Ectodermal cell (in vitro differentiated cells): Measurements from ENCODE around the gene TNPO1.

Source experiments
- H3K27ac ChIP-seq: 2 replicates; pipeline ENCODE4 v1.7.0; 2013; ENCODE audit warnings: mild to moderate bottlenecking, low read depth, low read length; ENCODE audit not compliant: insufficient read depth, poor library complexity, severe bottlenecking
- H3K27me3 ChIP-seq: 2 replicates; pipeline ENCODE4 v1.7.0; 2013; ENCODE audit warnings: mild to moderate bottlenecking, low read length; ENCODE audit not compliant: insufficient read depth, control insufficient read depth, poor library complexity, severe bottlenecking
- H3K36me3 ChIP-seq: one replicate; pipeline ENCODE4 v1.7.0; 2013; ENCODE audit warnings: low read length; ENCODE audit not compliant: control insufficient read depth, insufficient read depth
- H3K4me1 ChIP-seq: one replicate; pipeline ENCODE4 v1.7.0; 2013; ENCODE audit warnings: low read length; ENCODE audit not compliant: control insufficient read depth, insufficient read depth
- H3K4me3 ChIP-seq: 2 replicates; pipeline ENCODE4 v1.7.0; 2013; ENCODE audit warnings: low read depth, low read length, control low read depth; ENCODE audit not compliant: insufficient read depth
- H3K9me3 ChIP-seq: 2 replicates; pipeline ENCODE4 v1.7.0; 2013; ENCODE audit warnings: mild to moderate bottlenecking, low read length, moderate library complexity; ENCODE audit not compliant: control insufficient read depth
- WGBS, 2 experiments: methylation state at CpG; one replicate each; pipeline ENCODE4 v1.1.7; 2013; ENCODE audit warnings: missing lambda C conversion rate in 2 of 2; 5-methylcytosine and 5-hydroxymethylcytosine counted together

The TNPO1 gene

DNA sequence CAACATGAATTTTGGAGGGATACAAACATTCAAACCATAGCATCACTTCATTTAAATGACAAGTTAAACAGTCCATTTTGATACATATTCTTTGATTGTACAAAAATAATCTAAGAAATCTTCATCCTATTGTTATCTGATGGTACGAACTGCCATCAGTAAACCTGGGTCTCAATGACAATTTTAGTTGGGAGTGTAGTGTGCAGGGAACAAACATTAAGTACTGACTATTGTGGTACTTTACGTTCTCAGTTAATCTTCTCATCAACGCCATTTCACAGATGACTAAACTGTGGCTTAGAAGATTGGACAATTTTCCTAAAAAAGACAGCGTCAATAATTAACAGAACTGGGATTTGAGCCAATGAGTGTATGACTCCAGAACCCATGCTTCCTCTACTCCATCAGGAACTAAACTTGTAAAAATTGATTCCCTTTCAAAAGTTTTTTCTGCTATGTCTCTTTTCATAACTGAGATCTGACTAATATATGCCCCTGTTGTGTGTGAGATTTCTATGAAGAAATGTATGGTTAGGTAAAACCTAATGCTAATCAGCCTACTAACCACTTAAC, 21.1 kb downstream of the TNPO1 start:
- no peak overlapping the region for H3K27ac ChIP-seq
- no peak overlapping the region for H3K4me3 ChIP-seq
- 94 to 99% methylated on average over 4 of the region's 4 CpGs for WGBS, 2 experiments
- no peaks in the 10 kb centered on the region for H3K4me1 ChIP-seq
- no peaks in the 10 kb centered on the region for H3K27me3 ChIP-seq
- no peaks in the 10 kb centered on the region for H3K36me3 ChIP-seq
- no peaks in the 10 kb centered on the region for H3K9me3 ChIP-seq

- H3K4me1 ChIP-seq: no peaks in the 10 kb centered on the region
- H3K27ac ChIP-seq: no peak overlapping the region
- H3K9me3 ChIP-seq: no peaks in the 10 kb centered on the region
- H3K27me3 ChIP-seq: no peaks in the 10 kb centered on the region
- H3K36me3 ChIP-seq: no peaks in the 10 kb centered on the region
- H3K4me3 ChIP-seq: no peak overlapping the region
- WGBS, 2 experiments: 54 to 58% methylated on average over 5 of the region's 5 CpGs
Observed at GRCh38 chr5:72840041-72840440, 23.6 kb downstream of the TNPO1 start.

DNA sequence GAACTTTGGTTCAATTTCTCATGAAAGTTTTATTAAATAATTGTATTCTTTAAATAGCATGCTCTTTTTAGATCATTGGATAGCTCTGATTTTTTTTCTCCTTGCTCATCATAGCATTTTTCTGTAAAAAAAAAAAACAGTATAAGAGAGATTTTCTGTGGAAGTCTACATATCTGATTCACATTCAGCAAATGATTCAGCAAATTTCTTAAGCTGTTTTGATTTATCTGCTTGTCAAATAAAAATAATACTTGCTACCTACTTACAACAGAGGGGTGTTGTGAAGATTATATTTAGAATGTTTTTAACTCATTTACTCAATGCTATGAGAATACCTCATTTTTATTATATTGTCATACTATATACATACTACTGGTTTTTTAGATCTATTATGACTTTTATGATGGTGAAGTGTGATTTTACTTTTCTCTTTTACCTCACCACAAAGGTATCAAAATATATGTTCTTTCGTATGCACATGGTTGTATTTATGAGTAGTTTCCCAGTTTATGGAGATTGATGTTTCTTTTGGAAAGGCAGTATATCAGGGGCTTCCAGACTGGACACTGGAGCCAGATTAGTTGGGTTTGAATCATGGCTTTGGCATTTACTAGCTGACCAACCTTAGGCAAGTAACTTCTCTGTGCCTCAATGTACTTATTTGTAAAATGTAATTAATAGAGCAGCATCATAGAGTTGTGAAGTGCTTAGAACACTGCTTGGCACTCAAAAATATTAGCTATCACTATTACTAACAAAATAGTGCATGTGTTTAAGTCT, 25.5 kb downstream of the TNPO1 start:
- 93 to 100% methylated on average over 1 of the region's 1 CpG for WGBS, 2 experiments
- Histone ChIP-seq H3K9me3 (no peaks in the 10 kb centered on the region), H3K4me3 (no peak overlapping the region), H3K36me3 (no peaks in the 10 kb centered on the region), H3K4me1 (no peaks in the 10 kb centered on the region), H3K27me3 (no peaks in the 10 kb centered on the region), H3K27ac (no peak overlapping the region)

DNA sequence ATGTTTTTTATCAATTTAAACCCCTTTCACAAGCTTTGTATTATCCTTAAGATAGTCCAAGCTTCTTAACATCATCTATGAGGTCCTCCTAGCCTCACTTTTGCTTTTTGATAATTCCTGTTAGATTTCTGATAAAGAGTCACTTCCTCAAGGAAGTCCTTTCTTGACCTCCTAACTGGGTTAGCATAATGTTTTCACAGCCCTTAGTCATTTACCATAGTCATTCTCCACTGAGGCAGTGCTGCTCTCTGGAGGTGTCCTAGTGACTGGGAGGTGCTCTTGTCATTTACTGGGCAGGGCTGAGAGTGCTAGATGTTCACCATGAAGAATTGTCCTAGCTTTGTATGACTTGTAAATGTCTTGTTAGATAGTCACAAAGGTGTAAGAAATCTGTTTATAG, 26.4 kb downstream of the TNPO1 start:
- H3K4me1 ChIP-seq: no peaks in the 10 kb centered on the region
- no peaks in the 10 kb centered on the region for H3K36me3 ChIP-seq
- H3K4me3 ChIP-seq: no peak overlapping the region
- no peaks in the 10 kb centered on the region for H3K9me3 ChIP-seq
- H3K27me3 ChIP-seq: no peaks in the 10 kb centered on the region
- no peak overlapping the region for H3K27ac ChIP-seq

GRCh38 chr5:72844218-72844603, 27.8 kb downstream of the TNPO1 start:
- Histone ChIP-seq H3K27me3 (no peaks in the 10 kb centered on the region), H3K4me1 (no peaks in the 10 kb centered on the region), H3K4me3 (no peak overlapping the region), H3K36me3 (no peaks in the 10 kb centered on the region), H3K9me3 (no peaks in the 10 kb centered on the region), H3K27ac (no peak overlapping the region)

DNA sequence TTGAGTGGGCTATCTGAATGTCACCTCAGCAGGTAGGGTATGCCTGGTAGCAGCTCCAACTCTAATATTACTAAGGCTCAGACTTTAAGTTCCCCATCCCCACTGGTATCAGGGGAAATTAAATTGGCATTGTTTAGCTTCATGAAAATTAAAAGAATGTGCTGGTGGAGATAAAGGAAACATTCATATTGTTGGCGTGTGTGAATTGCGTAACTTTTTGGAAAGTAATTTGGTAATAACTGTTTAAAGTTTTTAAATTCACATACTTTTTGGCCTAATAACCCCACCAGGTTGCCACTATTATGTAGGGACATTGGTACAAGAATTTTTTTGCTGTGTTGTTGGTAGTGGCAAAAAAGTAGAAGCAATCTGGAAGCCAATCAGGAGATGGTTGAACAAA, 29.4 kb downstream of the TNPO1 start:
- 91 to 100% methylated on average over 2 of the region's 2 CpGs for WGBS, 2 experiments
- Histone ChIP-seq H3K9me3 (no peaks in the 10 kb centered on the region), H3K36me3 (no peaks in the 10 kb centered on the region), H3K27me3 (no peaks in the 10 kb centered on the region), H3K4me1 (peaks cover 11% of the 10 kb centered on the region), H3K27ac (no peak overlapping the region), H3K4me3 (no peak overlapping the region)

GRCh38 chr5:72846483-72846882, 30.0 kb downstream of the TNPO1 start:
- Histone ChIP-seq H3K4me1 (peaks cover 12% of the 10 kb centered on the region), H3K27ac (no peak overlapping the region), H3K9me3 (no peaks in the 10 kb centered on the region), H3K4me3 (no peak overlapping the region), H3K27me3 (no peaks in the 10 kb centered on the region), H3K36me3 (no peaks in the 10 kb centered on the region)
- WGBS, 2 experiments: 96% methylated on average over 2 of the region's 2 CpGs; no CpG with 5 or more reads in 1 of the 2 experiments

- WGBS, 2 experiments: 0 to 40% methylated on average over 1 to 2 of the region's 3 CpGs
- H3K27me3 ChIP-seq: no peaks in the 10 kb centered on the region
- H3K27ac ChIP-seq: no peak overlapping the region
- peaks cover 12% of the 10 kb centered on the region for H3K4me1 ChIP-seq
- no peaks in the 10 kb centered on the region for H3K36me3 ChIP-seq
- peak overlapping the region; percentile 88 for H3K4me3 ChIP-seq
- H3K9me3 ChIP-seq: no peaks in the 10 kb centered on the region
Observed at GRCh38 chr5:72847439-72847838, 31.0 kb downstream of the TNPO1 start.

DNA sequence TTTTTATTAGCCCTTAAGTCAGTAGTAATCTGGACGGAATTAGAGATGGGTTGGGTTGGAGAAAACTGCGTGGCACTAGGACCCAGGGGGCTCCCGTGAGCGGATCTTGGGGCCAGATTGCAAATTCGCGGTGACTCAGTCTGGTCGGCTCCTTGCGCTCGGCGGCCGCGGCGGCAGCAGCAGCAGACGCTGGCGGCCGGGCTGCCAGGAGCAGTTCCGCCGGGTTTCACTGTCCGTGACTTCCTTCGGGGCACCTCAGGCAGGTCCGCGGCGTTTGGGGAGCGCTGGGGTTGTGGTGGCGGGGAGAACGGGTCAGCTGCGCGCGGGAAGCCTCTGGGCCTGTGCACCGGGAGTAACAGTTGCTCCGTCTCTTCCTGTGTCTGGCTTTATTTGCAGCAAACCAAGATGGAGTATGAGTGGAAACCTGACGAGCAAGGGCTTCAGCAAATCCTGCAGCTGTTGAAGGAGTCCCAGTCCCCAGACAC, 31.6 kb downstream of the TNPO1 start:
- Histone ChIP-seq H3K9me3 (no peaks in the 10 kb centered on the region), H3K4me1 (peaks cover 12% of the 10 kb centered on the region), H3K27ac (peak overlapping the region; percentile 93), H3K36me3 (no peaks in the 10 kb centered on the region), H3K27me3 (no peaks in the 10 kb centered on the region), H3K4me3 (peak overlapping the region; percentile 88)
- 0 to 1% methylated on average over 32 of the region's 32 CpGs for WGBS, 2 experiments

GRCh38 chr5:72848474-72849428, 32.3 kb downstream of the TNPO1 start:
- peaks cover 4% of the 10 kb centered on the region for H3K36me3 ChIP-seq
- peak overlapping the region; percentile 93 for H3K27ac ChIP-seq
- H3K27me3 ChIP-seq: no peaks in the 10 kb centered on the region
- no peaks in the 10 kb centered on the region for H3K9me3 ChIP-seq
- peak overlapping the region; percentile 88 for H3K4me3 ChIP-seq
- peaks cover 12% of the 10 kb centered on the region for H3K4me1 ChIP-seq
- 0 to 1% methylated on average over 80 to 81 of the region's 81 CpGs for WGBS, 2 experiments
